HL-60 (cell line): Measurements from ENCODE around the gene HIPK2.

Source experiments
- DNase-seq, 2 experiments: peaks; one replicate each; pipeline ENCODE4 v3.0.0-alpha.2; 2010 to 2020; ENCODE audit warnings: low read depth in 1 of 2, low spot score in 1 of 2
- H3K27ac ChIP-seq: fragments of 250-450 bp; sonication (Bioruptor Pico); replicated peaks from 2 replicates; pipeline ENCODE4 v1.5.1; 2020; ENCODE audit warnings: mild to moderate bottlenecking, moderate library complexity
- H3K27me3 ChIP-seq: fragments of 250-450 bp; sonication (Bioruptor Pico); 2 replicates; pipeline ENCODE4 v1.5.1; 2021; ENCODE audit warnings: mild to moderate bottlenecking, moderate library complexity; ENCODE audit not compliant: insufficient read depth, poor library complexity, severe bottlenecking
- H3K4me3 ChIP-seq: replicated peaks from 2 replicates; pipeline ENCODE4 v1.5.1; 2011; ENCODE audit warnings: mild to moderate bottlenecking, control low read depth, low read length; ENCODE audit not compliant: insufficient read depth
- GABPA ChIP-seq: IDR thresholded peaks from 2 replicates; pipeline ENCODE4 v1.6.1; 2012; ENCODE audit warnings: low read depth
- POLR2AphosphoS5 ChIP-seq: IDR thresholded peaks from 2 replicates; pipeline ENCODE4 v1.6.1; 2012; ENCODE audit warnings: low read depth
- SPI1 ChIP-seq: IDR thresholded peaks from 2 replicates; pipeline ENCODE4 v1.6.1; 2012; ENCODE audit warnings: low read depth, mild to moderate bottlenecking, borderline replicate concordance
- TF ChIP-seq, protein P1 (sequence below): IDR thresholded peaks from one replicate; pipeline ENCODE4 v1.5.1; 2011; ENCODE audit warnings: low read length, control low read depth, inconsistent platforms; ENCODE audit not compliant: insufficient read depth
- TF ChIP-seq, protein P2 (sequence below): IDR thresholded peaks from 2 replicates; pipeline ENCODE4 v1.6.1; 2012; ENCODE audit warnings: low read depth; ENCODE audit not compliant: insufficient replicate concordance

Gene HIPK2

DNA sequence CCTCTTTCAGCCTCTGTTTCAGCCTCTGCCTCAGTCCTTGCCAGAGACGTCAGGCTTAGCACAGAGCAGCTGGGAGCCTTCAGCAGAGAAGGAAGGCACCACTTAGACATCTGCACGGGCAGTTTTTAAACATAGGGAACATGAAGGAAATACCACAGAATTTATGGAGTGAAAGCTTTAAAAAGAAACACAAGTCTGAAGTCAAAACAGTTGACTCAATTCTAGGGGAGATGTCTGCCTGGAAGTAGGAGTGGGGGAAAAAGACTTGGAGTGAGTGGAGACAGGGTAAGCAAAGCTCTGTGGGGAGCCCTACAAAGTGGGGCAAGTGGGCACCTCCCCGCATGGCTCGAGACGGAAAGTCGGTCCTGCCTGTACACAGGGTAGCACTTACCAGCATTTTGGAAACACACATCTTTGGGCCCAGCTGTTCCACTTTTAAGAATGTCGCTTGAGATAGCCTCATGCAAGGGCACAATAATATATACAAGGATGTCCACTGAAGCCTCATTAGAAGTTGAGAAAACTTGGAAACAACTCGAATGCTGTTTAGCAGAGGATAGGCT, 46.2 kb upstream of the HIPK2 start:
- no peak for DNase-seq
- TF ChIP-seq SPI1 (no peak), GABPA (no peak), POLR2AphosphoS5 (no peak)
- TF ChIP-seq, protein P1, sequence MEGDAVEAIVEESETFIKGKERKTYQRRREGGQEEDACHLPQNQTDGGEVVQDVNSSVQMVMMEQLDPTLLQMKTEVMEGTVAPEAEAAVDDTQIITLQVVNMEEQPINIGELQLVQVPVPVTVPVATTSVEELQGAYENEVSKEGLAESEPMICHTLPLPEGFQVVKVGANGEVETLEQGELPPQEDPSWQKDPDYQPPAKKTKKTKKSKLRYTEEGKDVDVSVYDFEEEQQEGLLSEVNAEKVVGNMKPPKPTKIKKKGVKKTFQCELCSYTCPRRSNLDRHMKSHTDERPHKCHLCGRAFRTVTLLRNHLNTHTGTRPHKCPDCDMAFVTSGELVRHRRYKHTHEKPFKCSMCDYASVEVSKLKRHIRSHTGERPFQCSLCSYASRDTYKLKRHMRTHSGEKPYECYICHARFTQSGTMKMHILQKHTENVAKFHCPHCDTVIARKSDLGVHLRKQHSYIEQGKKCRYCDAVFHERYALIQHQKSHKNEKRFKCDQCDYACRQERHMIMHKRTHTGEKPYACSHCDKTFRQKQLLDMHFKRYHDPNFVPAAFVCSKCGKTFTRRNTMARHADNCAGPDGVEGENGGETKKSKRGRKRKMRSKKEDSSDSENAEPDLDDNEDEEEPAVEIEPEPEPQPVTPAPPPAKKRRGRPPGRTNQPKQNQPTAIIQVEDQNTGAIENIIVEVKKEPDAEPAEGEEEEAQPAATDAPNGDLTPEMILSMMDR: no peak
- TF ChIP-seq, protein P2, sequence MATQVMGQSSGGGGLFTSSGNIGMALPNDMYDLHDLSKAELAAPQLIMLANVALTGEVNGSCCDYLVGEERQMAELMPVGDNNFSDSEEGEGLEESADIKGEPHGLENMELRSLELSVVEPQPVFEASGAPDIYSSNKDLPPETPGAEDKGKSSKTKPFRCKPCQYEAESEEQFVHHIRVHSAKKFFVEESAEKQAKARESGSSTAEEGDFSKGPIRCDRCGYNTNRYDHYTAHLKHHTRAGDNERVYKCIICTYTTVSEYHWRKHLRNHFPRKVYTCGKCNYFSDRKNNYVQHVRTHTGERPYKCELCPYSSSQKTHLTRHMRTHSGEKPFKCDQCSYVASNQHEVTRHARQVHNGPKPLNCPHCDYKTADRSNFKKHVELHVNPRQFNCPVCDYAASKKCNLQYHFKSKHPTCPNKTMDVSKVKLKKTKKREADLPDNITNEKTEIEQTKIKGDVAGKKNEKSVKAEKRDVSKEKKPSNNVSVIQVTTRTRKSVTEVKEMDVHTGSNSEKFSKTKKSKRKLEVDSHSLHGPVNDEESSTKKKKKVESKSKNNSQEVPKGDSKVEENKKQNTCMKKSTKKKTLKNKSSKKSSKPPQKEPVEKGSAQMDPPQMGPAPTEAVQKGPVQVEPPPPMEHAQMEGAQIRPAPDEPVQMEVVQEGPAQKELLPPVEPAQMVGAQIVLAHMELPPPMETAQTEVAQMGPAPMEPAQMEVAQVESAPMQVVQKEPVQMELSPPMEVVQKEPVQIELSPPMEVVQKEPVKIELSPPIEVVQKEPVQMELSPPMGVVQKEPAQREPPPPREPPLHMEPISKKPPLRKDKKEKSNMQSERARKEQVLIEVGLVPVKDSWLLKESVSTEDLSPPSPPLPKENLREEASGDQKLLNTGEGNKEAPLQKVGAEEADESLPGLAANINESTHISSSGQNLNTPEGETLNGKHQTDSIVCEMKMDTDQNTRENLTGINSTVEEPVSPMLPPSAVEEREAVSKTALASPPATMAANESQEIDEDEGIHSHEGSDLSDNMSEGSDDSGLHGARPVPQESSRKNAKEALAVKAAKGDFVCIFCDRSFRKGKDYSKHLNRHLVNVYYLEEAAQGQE: no peak
- H3K4me3 ChIP-seq: no peak overlapping the region
- H3K27ac ChIP-seq: no peak overlapping the region
- no peaks in the 10 kb centered on the region for H3K27me3 ChIP-seq

DNA sequence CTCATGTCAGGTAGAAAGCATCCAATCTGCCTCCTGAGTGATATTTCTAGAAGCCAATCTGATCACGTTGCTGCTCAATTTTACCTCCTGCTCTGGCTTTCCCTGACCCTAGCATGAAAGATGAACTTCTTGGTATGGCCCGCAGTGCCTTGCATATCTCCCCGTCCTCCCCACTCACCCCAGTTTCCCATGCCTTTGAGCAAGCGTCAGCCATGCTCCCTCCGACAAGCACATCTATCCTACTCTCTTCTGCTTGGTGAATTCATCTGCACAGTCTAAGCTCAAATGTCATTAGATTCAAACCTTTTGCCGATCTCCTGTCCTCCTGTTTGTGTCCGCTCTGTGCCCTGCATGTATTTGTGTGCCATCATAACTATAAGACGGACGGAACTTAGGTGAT, 45.1 kb upstream of the HIPK2 start:
- no peak for DNase-seq
- Histone ChIP-seq H3K27ac (no peak overlapping the region), H3K4me3 (no peak overlapping the region), H3K27me3 (no peaks in the 10 kb centered on the region)
- no peak for TF ChIP-seq POLR2AphosphoS5
- TF ChIP-seq, protein P2: no peak

DNA sequence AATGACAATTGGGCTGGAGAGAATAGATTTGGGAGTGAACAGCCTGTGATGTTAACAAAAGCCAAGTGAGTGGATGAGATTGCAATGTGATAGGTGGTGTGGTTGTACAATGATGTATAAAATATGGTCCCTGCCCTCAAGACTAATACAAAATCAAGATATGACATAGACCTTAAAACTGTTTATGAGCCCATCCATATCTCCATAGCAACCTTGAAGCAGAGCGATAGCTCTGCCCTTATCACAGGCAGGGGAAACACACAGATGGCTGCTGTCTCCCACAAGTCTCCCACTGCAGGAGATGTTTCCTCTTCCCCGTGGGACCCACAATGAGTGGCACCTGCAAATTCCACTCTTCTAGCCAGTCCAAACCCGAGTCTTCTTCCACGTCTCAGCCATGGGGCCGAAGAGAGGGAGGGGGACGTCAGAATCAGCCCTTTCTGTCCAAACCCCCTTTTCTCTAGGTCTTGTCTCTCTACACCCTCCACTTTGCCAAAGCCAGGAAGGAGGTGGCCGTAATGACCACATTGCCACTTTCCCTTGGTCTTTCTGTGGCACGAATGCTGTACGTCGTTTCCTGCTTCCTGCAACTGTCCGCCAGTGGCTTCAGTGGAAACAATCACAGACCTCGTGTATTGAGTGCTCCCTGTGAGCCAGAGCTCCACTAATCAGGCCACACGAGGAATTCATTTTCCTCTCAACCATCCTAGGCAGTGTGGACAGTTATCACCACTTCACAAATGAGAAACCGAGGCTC, 43.7 kb upstream of the HIPK2 start:
- no peaks in the 10 kb centered on the region for H3K27me3 ChIP-seq
- DNase-seq: no peak
- TF ChIP-seq SPI1 (no peak), POLR2AphosphoS5 (no peak), GABPA (no peak)
- TF ChIP-seq, protein P1: no peak
- TF ChIP-seq, protein P2: no peak

More for the DNA sequence above, 43.7 kb upstream of the HIPK2 start:
- no peak overlapping the region for H3K27ac ChIP-seq
- H3K4me3 ChIP-seq: no peak overlapping the region
